Neural progenitor cell (in vitro differentiated cells): ENCODE results near the gene IBSP.

Experiments
- EZH2 ChIP-seq: fragments of 200-600 bp; sonication (generic); IDR thresholded peaks from 2 replicates; pipeline ENCODE4 v1.6.1; 2017; ENCODE audit warnings: antibody characterized with exemption, mild to moderate bottlenecking, moderate library complexity
- EZH2phosphoT487 ChIP-seq: fragments of 200-600 bp; sonication (generic); IDR thresholded peaks from 2 replicates; pipeline ENCODE4 v1.6.1; 2017; ENCODE audit warnings: antibody characterized with exemption
- TF ChIP-seq, protein P1 (sequence below): fragments of 200-600 bp; sonication (generic); IDR thresholded peaks from 2 replicates; pipeline ENCODE4 v1.5.1; 2017; ENCODE audit warnings: antibody characterized with exemption, mild to moderate bottlenecking

- TF ChIP-seq, protein P1, sequence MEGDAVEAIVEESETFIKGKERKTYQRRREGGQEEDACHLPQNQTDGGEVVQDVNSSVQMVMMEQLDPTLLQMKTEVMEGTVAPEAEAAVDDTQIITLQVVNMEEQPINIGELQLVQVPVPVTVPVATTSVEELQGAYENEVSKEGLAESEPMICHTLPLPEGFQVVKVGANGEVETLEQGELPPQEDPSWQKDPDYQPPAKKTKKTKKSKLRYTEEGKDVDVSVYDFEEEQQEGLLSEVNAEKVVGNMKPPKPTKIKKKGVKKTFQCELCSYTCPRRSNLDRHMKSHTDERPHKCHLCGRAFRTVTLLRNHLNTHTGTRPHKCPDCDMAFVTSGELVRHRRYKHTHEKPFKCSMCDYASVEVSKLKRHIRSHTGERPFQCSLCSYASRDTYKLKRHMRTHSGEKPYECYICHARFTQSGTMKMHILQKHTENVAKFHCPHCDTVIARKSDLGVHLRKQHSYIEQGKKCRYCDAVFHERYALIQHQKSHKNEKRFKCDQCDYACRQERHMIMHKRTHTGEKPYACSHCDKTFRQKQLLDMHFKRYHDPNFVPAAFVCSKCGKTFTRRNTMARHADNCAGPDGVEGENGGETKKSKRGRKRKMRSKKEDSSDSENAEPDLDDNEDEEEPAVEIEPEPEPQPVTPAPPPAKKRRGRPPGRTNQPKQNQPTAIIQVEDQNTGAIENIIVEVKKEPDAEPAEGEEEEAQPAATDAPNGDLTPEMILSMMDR = peak; percentile 57
- TF ChIP-seq EZH2phosphoT487 (no peak), EZH2 (no peak)
Measured at GRCh38 chr4:87848622-87849351, 49.4 kb downstream of the IBSP start.
